ELR (cell line): Measurements from ENCODE around the gene NPHP1.
"Not testable (repeated sequence)": the region's sequence is repeated elsewhere in the genome, so short reads cannot be mapped to it uniquely, and the experiment has no call there.

Experiments
- DNase-seq: peaks from one replicate; pipeline ENCODE4 v3.0.0-alpha.2; 2015; ENCODE audit warnings: low read depth

Gene NPHP1

DNA sequence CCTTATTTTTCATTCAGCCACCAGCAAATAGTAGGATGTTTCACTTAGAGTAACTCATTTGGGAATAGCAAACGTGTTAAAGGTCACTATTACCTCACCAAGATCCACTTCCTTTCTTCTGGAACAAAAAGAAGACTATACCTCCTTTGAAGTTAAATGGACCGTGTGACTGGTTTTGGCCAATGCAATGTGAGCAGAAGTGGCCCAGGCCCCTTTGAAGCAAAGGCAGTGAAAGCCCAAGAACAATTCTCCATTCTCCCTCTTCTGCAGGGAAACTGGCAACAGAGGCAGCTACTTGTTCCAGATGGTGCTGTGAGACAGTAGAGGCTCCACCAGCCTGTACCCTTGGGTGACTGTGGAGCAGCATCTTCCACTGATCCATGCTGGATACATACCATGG is 77.9 kb downstream of the NPHP1 start:
- DNase-seq = no peak

DNA sequence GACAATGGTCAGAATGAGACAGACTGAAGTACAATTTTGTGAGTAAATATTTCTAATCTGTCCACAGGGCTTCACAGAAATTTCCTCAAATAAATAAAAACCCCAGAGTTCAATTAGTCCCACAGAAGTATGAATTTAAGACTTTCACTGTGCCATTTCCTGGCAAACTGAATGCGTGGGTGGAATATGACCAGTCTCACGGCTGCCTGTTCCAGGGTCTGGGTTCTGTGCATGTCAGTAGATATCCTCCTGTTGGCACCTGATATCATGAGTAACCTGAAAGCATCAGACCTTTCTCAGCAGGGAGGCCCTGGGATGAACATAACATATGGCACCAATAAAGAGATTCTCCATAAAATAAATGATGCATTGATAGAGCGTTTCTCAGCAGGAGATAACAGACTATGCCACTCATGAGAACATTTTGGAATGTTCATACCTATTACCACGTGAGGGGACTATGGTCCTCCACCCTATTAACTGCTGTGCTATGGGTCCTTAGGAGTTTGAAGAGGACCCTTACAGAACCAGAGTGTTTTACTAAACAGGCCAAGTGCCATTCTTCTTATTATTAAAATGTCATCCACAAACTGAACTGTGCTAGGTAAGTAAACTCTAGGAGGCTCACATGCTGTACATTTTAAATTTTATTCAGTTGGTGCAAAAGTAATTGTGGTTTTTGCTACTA is 78.6 kb downstream of the NPHP1 start:
- DNase-seq = no peak

DNA sequence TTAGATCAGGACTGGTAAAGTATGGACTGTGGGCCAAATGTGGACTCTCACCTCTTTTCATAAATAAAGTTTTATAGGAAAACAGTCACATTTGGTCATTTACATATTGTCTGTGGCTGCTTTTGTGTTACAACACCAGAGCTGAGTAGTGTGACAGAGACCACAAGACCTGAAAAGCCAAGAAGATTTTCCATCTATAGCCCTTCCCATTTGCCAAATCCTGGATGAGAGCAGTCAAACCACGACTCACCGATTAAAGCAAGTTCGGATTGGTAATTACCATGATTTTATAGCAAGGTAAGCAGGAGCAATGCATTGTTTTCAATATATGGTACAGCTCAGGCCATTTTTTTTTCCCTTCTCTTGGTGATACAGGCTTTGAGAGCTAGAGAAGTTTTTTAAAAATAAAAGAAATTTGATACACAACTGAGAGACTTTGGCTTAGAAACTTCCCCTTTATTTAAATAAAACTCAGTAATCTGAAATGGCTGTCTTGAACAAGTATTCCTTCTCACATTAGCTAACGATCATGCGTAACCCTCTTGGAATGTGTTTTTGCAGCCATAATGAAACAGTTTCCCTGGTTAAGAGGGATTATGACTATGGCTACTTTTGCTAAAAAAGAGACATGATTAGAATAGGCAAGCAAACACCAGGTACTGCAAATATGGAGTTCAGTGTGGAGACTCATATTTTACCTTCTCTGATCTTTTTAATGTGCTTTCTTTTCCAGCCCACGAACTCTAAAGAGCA is 79.7 kb downstream of the NPHP1 start:
- peak; percentile 67 for DNase-seq

DNA sequence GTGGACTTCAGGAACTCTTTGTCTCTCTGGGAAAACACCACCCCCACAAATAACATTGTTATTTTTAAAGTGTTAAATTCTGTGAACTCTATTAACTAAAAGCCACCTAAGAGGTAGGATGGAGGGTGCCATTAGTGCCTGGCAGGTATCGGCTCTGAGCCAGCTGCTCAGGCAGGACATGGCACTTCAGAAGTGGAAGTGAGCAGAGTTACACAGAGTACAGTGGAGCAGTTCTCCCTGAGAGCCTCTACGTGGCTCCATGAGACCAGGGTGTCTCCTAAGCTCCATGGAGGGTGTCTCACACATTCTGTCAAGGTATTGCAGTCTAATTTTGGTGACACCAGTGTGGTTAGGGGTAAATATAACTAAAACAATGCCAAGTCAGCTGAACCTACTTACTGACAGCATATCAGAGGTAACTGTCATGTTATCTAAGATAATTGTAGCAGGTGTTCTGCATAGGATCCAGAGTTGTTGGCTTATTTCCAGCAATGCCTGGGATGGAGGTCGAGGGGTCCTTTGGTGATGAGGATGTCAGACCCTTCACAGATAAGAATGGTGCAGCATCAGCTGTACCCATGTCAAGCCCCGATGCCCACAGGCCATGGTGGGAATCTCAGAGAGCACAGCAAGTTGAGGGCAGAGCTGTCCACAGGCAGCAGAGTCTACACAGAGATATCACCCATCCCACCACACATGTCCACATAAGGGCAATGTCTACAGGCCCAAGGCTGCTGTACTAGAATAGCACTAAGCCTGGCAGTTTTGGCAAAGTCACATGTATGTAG is 80.6 kb downstream of the NPHP1 start:
- no peak for DNase-seq

DNA sequence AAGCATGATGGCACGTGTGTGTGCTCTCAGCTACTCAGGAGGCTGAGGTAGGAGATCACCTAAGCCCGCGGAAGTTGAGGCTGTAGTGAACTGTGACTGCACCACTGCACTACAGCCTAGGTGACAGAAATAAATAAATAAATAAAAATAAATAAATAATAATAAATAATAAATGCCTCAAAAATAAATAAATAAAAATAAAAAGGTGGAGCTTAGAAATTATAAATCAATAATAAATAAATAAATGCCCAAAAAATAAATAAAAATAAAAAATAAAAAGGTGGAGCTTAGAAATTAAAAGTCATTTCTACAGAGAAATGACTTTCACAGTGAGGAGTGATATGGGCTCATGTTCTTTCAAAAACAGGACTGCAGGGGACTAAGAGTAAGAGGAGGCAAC is 83.2 kb downstream of the NPHP1 start:
- no peak for DNase-seq

DNA sequence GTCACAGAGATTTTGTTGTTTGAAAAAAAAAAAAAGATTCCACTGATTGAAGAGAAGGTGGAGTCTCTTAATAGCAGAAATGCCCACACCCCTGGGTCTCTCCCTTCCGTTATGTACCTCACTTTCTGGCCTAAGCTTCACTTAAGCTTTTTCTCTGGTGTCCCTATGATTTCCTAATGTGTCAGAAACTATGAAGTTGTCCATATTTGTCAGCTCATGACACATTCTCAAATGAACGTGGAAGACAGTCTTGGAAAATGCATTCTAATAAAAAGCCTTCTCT is 83.8 kb downstream of the NPHP1 start:
- no peak for DNase-seq

DNA sequence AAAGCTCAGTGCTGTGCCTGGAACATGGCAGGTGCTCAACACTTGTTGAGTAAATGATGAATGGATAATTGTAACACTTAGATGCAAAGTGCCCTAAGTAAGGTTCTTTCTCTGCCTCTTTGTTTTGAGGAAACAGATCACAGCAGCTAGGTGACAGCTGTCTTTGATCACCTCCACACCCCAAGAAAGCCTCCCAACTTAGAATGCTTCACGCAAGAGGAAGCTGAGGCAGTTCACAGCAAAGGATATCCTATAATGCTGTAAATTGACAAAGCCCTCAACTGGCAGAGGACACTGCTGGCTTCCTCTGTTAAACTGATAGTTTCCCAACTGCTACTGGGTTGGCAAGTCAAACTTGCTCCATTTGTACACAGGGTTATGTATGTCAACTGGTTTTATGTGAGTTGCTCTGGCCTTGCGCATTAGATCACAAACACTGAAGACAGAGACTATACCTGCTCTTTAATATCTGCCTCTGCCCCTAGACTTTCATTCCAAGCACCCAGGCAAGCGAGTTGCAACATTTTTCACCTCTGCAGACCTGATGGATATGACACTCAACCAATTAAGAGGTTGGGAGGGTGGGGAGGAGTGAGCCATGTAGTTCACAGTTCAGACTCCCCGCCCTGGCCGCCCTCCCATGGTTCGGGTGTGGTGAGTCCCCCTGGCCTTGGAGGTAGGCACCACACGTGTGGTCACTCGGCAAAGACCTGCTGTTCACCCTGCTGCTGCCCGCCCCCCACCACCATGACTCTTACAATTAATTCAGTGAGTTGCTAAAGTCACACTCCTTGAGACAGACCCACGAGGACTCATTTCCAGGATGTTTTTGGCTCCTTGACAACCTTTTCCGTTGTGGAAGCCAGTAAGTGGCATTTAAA is 84.4 kb downstream of the NPHP1 start:
- DNase-seq = no peak

DNA sequence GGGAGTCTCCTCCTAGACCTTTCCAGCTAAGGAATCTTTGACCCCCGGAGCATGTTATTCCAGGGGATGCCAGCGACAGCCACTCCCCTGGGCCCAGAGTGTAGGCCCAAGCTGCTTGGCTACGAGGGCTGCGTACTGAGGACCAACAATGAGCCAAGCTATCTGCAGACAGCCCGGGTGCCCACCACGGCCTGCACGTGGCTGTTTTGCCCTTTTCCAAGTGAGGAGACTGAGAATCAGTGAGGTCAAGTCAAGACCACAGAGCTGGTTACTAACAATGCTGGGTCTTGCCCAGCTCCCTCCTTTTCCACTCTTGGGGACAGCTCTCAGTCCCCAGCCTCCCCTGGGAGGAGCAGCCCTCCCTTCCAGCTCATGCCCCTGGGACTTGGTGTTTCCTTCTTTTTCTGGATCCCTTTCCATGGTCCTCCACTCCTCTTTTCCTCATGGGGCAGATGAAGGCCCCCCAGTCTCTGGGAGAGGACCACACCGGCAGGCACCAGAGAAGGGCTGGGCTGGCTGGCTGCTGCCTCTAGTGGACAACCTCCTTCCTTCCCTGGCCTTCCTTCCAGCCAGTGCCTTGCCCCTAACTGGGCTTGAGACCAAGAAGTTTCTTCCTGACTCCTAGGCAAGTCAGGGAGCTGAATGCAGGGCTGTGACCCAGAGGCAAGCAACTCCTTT is 88.6 kb downstream of the NPHP1 start:
- peak; percentile 61 for DNase-seq

DNA sequence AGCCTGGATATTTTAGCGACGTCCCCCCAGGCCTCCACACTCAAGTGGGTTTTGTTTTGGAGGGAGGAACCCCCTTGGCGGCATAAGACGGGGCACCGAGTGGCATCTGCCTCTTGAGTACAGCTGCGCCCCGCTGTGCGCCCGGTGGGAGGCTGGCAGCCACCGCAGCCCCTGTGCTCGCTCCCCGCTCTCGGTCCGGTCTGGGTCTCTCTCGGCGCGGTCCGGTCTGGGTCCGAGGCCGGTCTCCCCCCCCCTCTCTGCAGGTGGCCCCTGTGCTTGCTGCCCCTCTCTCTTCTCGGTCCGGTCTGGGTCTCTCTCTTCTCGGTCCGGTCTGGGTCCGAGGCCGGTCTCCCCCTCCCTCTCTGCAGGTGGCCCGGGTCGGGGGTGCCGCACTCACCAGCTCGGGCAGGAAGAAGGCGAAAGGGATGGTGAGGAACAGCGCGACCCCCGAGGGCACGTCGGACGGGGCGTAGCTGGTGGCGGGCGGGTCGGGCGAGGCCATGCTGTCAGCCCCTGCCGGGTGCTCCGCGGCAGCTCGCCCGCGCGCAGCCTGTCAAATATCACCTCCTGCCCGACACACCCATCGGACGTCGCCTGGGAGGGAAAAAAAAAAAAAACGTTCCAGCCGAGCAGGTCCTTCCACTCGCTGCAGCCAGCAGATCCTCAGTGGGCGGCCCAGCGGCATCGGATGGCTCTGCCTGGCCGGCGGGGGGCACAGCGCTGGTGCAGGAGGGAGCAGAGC is 89.4 kb downstream of the NPHP1 start, which contains the start of gene MALL:
MALL (minus strand) TSS at position 532 of the 742 bp plus-strand sequence; CDS start at position 502, 30 bp downstream.
- DNase-seq = peak; percentile 45

DNA sequence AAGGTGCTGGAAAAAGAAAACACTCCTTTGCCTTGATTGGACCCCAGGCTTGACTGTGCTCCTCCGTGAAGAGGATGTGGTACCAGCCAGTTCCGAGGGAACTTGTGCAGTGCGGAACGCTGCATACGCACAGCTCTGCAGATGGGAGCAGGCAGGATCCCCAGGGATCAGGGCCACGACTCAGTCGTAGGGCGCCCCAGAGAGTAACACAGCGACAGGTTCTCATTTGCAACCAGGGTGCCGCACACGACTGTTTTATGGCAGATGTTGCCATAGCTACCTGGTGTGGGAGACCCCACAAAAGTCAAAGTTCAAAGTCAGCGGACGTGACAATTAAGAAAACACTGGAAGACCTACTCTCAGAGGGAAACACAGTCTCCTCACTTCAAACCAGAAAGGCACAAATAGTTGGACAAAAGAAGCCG is 90.0 kb downstream of the NPHP1 start:
- no peak for DNase-seq

DNA sequence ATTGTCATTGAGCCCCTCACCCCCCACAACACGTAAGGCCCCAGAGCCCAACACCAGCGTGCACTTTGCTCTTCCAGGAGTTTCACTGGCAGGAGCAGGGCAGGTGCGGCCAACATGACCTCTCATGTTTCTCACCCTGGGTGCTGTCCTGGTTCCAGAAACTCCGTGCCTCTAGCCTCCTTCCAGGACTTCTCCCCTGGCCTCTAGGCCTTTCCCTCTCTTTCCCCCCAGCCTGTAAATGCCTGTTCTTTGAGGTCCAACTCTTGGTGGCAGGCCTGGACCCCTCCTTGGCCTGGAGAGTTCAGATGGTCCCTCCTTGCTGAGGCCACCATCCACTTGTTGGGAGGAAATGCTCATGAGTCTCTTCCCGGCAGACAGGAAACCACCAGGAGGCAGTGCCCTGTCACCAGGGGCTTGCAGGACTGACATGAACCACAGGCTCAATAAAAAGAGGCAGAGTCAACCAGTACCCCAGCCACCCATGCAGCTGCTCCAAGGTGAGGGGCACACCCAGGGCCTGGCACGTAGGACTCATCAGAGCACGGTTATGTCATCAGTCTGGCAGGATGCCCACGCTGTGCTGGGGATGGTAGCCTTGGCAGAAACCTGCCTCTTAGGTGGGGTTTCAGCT is 90.7 kb downstream of the NPHP1 start:
- DNase-seq = peak; percentile 25

DNA sequence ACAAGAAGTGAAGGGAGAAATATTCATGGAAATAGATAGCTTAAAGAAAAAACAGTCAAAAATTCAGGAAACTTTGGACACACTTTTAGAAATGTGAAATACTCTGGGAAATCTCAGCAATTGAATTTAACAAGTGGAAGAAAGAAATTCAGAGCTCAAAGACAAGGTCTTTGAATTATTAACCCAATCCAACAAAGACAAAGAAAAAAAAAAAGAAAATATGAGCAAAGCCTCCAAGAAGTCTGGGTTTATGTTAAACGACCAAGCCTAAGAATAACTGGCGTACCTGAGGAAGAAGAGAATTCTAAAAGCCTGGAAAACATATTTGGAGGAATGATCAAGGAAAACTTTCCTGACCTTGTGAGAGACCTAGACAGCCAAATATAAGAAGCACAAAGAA is 96.5 kb downstream of the NPHP1 start:
- not testable (repeated sequence) for DNase-seq

DNA sequence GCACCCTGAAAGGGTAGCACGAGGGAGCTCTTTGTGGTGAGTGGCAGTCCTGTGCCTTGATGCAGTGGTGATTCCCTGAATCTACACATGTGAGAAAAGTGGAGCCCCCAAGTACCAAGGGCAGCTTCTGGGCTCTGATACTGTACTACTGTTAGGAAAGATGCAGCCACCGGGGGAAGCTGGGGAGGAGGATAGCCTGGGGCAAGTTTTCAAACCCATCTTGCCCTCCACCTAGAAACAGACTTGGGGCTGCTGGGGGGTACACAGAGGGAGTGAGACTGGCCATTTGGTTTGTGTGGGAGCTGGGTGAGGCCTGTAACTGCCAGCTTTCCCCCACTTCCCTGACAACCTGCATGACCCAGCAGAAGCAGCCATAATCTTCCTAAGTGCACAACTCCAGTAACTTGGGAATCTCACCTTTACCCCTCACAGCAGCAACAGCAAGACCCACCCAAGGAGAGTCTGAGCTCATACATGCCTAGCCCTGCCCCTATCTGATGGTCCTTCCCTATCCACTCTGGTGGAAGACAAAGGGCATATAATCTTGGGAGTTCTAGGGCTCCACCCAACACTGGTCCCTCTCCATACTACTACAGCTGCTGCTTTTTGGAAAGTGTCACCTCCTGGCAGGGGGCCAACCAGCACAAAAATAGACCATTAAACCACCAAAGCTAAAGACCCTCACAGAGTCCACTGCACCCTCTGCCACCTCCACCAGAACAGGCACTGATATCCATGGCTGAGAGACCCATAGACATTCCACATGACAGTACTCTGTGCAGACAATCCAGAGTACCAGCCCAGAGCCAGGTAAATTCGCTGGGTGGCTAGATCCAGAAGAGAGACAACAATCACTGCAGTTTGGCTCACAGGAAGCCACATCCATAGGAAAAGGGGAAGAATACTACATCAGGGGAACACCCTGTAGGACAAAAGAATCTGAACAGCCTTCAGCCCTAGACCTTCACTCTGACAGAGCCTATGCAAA is 97.4 kb downstream of the NPHP1 start:
- DNase-seq = no peak

DNA sequence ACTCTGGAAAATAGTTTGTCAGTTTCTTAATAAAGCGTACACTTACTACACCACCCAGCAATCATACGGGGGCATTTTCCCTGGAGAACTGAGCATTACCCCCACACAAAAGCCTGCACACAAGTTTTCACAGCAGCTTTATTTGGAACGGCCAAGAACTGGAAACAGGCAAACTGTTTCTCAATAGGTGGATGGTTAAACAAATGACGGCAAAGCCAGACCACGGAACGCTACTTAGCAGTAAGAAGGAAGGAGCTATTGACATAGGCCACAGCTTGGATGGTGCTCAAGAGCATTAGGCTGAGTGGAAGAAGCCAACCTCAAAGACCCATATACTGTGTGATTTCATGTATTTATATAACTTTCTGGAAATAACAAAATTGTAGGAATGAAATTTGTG is 98.2 kb downstream of the NPHP1 start:
- peak; percentile 39 for DNase-seq

DNA sequence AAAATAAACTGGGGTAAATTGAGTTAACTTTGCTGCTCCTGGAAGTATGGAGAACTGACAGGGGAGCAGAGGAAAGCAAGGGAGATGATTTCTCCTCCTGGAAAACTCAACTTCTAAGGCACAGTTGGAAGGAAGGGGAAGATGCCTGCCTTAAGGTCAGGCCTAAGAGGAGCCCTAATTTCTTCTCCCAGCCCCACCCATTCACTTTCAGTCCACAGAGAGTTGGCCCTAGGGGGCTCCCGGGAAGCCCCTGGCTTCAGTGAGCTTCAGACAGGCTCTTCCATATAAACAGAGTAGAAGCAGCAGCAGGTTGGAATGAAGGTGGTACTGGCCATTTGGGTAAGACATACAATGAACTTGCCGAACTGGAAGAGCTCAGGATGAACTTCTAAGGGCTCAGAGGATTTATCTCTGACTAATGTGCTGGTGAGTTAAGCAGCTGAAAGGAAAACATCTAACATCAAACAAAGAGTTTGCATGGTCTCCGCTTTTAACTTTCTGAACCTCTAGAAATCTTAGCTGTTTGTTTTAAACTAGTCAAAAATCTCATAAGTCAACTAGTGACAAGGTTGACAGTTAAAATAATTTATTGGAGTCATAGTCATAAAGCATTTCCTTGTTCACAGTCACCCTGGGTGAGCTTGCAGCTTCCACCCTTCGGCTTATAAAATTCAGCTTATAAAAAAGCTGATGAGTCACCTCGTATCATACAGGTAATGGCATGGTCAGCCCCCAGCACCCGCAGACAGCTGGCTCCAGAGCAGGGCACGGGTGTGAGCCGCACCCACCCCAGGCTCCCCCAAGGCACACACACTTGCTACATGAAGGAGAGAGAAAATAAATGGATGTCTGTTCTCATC is 99.0 kb downstream of the NPHP1 start:
- peak; percentile 95 for DNase-seq

DNA sequence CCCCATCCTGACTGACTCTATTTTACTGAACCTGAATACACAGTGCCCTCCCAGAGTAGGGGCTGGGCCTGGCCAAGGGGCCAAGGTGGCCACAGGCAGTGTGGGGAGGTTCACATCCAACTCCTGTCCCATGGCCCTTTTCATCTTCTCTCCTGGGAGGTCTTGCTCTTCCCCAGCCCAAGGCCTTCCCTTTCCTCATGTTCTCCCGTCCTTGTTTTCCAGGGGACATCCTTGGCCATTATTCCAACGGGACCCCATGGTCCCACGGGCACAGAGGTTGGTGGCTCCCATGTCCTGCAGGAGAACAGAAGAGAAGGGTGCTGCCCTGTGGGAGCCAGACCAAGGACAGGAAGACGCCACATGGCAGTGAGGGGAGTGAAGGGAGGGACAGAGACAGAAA is 99.6 kb downstream of the NPHP1 start:
- no peak for DNase-seq

DNA sequence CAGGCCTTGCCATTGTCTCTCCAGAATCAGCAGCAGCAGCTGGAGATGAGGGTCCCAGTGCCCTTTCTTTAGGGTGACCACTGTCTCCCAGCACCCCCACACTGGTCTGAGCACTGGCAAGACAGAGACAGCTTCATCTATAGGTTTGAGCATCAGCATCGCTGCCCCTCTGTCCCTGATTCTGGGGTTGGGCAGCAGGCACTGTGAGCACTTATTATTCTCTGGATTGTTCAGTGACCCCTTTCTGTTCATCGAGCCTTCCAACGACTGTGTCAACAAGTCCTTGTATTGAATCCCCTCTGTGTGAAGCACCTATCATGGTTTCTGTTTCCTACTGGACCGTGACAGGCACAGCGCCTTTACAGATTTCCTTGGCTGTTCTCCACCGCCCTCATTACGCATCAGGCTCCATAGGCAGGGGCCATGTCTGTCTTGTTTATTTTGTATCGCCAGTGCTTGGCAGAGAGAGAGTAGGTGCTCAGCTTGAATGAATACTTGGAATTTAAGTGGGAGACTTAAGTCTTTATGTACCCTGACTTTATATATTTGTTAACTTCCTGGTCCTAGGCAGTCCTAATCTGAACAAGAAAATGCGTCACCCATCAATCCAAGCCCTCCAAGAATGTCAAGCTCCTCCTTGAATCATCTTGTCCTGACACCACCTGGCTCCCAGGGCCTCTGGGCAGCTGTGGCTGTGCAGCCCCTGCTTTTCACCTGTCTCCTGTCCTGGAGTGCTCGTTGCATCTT is 100.6 kb downstream of the NPHP1 start:
- no peak for DNase-seq
